ENCODE measurements around the gene PLEKHM3. TPM values are rescaled to one million over a fixed set of nuclear protein-coding genes. Genes with fewer than 3 reads are reported as not detected.

The PLEKHM3 gene
- total and polyA plus RNA-seq, 2 donors (not counting 3 experiments of a cell fraction or from before 2014, with no cell fraction given): 3.1 to 9.1 TPM

GRCh38 chr2:207775473-207775872 lies 249.9 kb downstream of the PLEKHM3 start:
- Histone ChIP-seq H3K4me3 (replicated peaks in 1 of 3; ENCODE audit: insufficient read depth in 1 of 3, low read depth in 1 of 3, low read length in 3 of 3) (no peak overlapping the region), H3K9me1 (replicated peaks; ENCODE audit: control insufficient read depth, extremely low read depth, insufficient read depth, low read length) (no peaks in the 10 kb centered on the region), H3K27ac (ENCODE audit: insufficient read depth, low read depth, low read length) (no peak overlapping the region), H3K9me3 (replicated peaks; ENCODE audit: control insufficient read depth, insufficient read depth, low read length) (no peaks in the 10 kb centered on the region), H4K20me1 (replicated peaks; ENCODE audit: control insufficient read depth, extremely low read depth, insufficient read depth, low read length) (no peaks in the 10 kb centered on the region), H3K9ac (replicated peaks; ENCODE audit: extremely low read depth, insufficient read depth, low read length) (no peak overlapping the region), H3K27me3 (ENCODE audit: control insufficient read depth in 2 of 2, insufficient read depth in 2 of 2, low read length in 2 of 2) (no peaks in the 10 kb centered on the region), H3K4me1 (ENCODE audit: control insufficient read depth, extremely low read depth, insufficient read depth, low read length) (no peaks in the 10 kb centered on the region), H3K36me3 (ENCODE audit: control insufficient read depth in 2 of 2, extremely low read depth in 1 of 2, insufficient read depth in 2 of 2, low read length in 2 of 2) (no peaks in the 10 kb centered on the region), H3K4me2 (ENCODE audit: insufficient read depth, low read length) (no peak overlapping the region), H2AFZ (ENCODE audit: low read depth, low read length) (no peak overlapping the region), H3K79me2 (ENCODE audit: control insufficient read depth, insufficient read depth, low read length) (no peaks in the 10 kb centered on the region)
- FAIRE-seq (no peak), DNase-seq (ENCODE audit: low read depth, low spot score) (no peak)
- TF ChIP-seq GATA2 (IDR thresholded peaks at IDR 0.05; ENCODE audit: insufficient read depth, insufficient read length, low read depth, low read length) (no peak), EZH2 (IDR thresholded peaks at IDR 0.05; ENCODE audit: borderline replicate concordance, low read depth, low read length, severe bottlenecking) (no peak), POLR2A (IDR thresholded peaks at IDR 0.05; ENCODE audit: low read depth, low read length) (no peak), MYC (IDR thresholded peaks at IDR 0.05; ENCODE audit: low read depth, low read length) (no peak), POLR2AphosphoS5 (IDR thresholded peaks at IDR 0.05; ENCODE audit: insufficient read depth, low read depth, low read length) (no peak), MAX (IDR thresholded peaks at IDR 0.05; ENCODE audit: insufficient read depth, insufficient read length) (no peak), FOS (IDR thresholded peaks at IDR 0.05; ENCODE audit: borderline replicate concordance, insufficient read depth, low read length) (no peak), JUN (IDR thresholded peaks at IDR 0.05; ENCODE audit: borderline replicate concordance, insufficient read depth, insufficient read length, low read depth) (no peak)
- TF ChIP-seq, protein P1, sequence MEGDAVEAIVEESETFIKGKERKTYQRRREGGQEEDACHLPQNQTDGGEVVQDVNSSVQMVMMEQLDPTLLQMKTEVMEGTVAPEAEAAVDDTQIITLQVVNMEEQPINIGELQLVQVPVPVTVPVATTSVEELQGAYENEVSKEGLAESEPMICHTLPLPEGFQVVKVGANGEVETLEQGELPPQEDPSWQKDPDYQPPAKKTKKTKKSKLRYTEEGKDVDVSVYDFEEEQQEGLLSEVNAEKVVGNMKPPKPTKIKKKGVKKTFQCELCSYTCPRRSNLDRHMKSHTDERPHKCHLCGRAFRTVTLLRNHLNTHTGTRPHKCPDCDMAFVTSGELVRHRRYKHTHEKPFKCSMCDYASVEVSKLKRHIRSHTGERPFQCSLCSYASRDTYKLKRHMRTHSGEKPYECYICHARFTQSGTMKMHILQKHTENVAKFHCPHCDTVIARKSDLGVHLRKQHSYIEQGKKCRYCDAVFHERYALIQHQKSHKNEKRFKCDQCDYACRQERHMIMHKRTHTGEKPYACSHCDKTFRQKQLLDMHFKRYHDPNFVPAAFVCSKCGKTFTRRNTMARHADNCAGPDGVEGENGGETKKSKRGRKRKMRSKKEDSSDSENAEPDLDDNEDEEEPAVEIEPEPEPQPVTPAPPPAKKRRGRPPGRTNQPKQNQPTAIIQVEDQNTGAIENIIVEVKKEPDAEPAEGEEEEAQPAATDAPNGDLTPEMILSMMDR (IDR thresholded peaks at IDR 0.05; ENCODE audit: extremely low read depth in 1 of 2, insufficient read depth in 1 of 2, low read depth in 1 of 2, low read length in 2 of 2): no peak
- dilution Hi-C loops (cut with MboI; ENCODE audit: extremely low pct_ligation_motif_present, low sequenced_read_pairs) (no loop called here), intact Hi-C loops (cut with micrococcal nuclease) (no loop called here)
- ChIA-PET POLR2A (no interaction called here), CTCF (interaction anchor here (0.8 to 1.7 kb wide), 3 partner anchors 17 to 197 kb away, joined by 3 to 7 read pairs (median 4); no protein-coding TSS in a partner anchor)
- BruUV-seq (replicated peaks): no TSS peak
